Activated CD8-positive, alpha-beta T cell treated with anti-CD3 and anti-CD28 coated beads for 36 hours (primary cell): ENCODE results near the gene CTSD. TPM values are rescaled to one million over a fixed set of nuclear protein-coding genes. Genes with fewer than 3 reads are reported as not detected.
A peak's percentile ranks its signal among the peaks of the same experiment; 100 is the strongest.

ENCODE experiments used
- ATAC-seq: fragments of 200-7000 bp; cut with Tn5 transposase; one replicate; pipeline ENCODE4 v1.10.0; 2021; ENCODE audit warnings: mild to moderate bottlenecking, moderate library complexity
- CTCF ChIA-PET: fragments of 350-600 bp; sonication (Branson Sonifier 250); formaldehyde crosslinking; loops from one replicate; lab custom pipeline; 2021; ENCODE audit warnings: antibody characterized with exemption; lab: Charles Lee
- POLR2A ChIA-PET: fragments of 350-600 bp; sonication (Branson Sonifier 250); formaldehyde crosslinking; loops from one replicate; lab custom pipeline; 2021; ENCODE audit warnings: antibody characterized with exemption; lab: Charles Lee
- DNase-seq: peaks from one replicate; pipeline ENCODE4 v3.0.0-alpha.2; 2020
- H3K27ac Mint-ChIP-seq: one replicate; pipeline ENCODE4 v1.8.0; 2021; ENCODE audit warnings: mild to moderate bottlenecking, mixed read lengths
- H3K27me3 Mint-ChIP-seq: one replicate; pipeline ENCODE4 v1.8.0; 2021; ENCODE audit warnings: mixed read lengths
- H3K36me3 Mint-ChIP-seq: one replicate; pipeline ENCODE4 v1.8.0; 2021; ENCODE audit warnings: low read depth, mixed read lengths
- H3K4me1 Mint-ChIP-seq: one replicate; pipeline ENCODE4 v1.8.0; 2021; ENCODE audit warnings: low read depth, mixed read lengths
- H3K4me3 Mint-ChIP-seq: one replicate; pipeline ENCODE4 v1.8.0; 2021; ENCODE audit warnings: mild to moderate bottlenecking, moderate library complexity, mixed read lengths
- H3K9me3 Mint-ChIP-seq: one replicate; pipeline ENCODE4 v1.8.0; 2021; ENCODE audit warnings: mixed read lengths
- intact Hi-C: fragments of 100-400 bp; cut with micrococcal nuclease; formaldehyde crosslinking; loops from one replicate; pipeline ENCODE4 v1.10.0; 2022
- total RNA-seq, 2 experiments: library from RNA; stranded (reverse); gene quantifications; one replicate each; pipeline ENCODE4 v1.2.3, GENCODE V29; 2021
- TF ChIP-seq, protein P1 (sequence below): fragments of 200-600 bp; IDR thresholded peaks from one replicate; pipeline ENCODE4 v1.8.0; 2022; ENCODE audit warnings: antibody characterized with exemption, mild to moderate bottlenecking

The CTSD gene
- total RNA-seq, 2 experiments from 2014 or later, result 44.9 to 45.6 TPM

DNA sequence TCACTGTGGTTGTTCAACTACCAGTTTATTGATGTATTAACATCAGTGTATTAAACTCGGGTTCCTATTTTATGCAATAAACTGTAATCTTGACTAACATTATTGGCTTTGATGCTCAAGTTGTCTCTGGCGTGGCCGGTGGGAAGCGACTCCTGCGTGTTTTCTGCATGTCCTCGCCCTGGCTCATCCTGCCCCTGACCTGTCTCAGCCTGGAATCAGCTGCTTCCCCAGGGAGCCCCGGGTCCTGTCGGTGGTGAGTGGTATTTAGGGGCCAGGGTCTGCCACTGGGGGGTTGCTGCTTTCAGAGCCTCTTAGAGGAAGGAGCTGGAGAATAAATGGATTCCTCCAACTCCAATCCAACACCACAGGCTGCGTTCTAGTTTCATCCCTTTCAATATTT is 35.9 kb downstream of the CTSD start:
- Mint-ChIP-seq H3K27me3 (peaks cover 4% of the 10 kb centered on the region), H3K36me3 (no peaks in the 10 kb centered on the region), H3K4me3 (no peak overlapping the region), H3K4me1 (peaks cover 48% of the 10 kb centered on the region), H3K9me3 (peaks cover 5% of the 10 kb centered on the region), H3K27ac (peak overlapping the region; percentile 62)
- no peak for ATAC-seq
- ChIA-PET POLR2A (interaction anchor here (0.5 kb wide), 1 partner anchor 666 kb away, joined by 3 read pairs; no protein-coding TSS in a partner anchor), CTCF (interaction anchor here (2.1 kb wide), 1 partner anchor 75 kb away, joined by 4 read pairs; no protein-coding TSS in a partner anchor)
- intact Hi-C loops, result no loop called here
- TF ChIP-seq, protein P1, sequence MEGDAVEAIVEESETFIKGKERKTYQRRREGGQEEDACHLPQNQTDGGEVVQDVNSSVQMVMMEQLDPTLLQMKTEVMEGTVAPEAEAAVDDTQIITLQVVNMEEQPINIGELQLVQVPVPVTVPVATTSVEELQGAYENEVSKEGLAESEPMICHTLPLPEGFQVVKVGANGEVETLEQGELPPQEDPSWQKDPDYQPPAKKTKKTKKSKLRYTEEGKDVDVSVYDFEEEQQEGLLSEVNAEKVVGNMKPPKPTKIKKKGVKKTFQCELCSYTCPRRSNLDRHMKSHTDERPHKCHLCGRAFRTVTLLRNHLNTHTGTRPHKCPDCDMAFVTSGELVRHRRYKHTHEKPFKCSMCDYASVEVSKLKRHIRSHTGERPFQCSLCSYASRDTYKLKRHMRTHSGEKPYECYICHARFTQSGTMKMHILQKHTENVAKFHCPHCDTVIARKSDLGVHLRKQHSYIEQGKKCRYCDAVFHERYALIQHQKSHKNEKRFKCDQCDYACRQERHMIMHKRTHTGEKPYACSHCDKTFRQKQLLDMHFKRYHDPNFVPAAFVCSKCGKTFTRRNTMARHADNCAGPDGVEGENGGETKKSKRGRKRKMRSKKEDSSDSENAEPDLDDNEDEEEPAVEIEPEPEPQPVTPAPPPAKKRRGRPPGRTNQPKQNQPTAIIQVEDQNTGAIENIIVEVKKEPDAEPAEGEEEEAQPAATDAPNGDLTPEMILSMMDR, result no peak
- no peak for DNase-seq

DNA sequence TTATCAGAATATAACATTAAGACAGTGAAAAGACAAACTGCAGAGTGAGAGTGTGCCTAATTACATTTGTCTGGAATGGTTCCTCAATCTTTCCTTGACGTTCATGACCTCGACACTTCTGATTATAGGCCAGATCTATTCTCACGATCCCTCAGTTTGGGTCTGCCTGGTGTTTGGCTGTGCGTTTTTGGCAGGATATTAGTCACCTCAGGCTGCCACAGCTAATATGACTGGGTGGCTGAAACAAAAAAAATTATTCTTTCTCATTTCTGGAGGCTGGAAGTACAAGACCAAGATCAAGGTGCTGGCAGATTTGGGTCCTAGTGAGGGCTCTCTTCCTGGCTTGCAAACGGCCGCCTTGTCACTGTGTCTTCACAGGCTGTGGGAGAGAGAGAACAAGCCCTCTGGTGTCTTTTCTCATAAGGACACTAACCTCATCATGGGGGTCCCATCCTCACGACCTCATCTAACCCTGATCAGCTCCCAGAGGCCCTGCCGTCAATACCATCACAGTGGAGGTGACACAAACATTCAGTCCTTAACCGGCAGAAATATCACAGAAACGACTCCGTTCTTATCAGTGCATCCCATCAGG is 36.5 kb downstream of the CTSD start:
- Mint-ChIP-seq H3K4me1 (peaks cover 48% of the 10 kb centered on the region), H3K4me3 (no peak overlapping the region), H3K36me3 (no peaks in the 10 kb centered on the region), H3K27ac (peak overlapping the region; percentile 65), H3K27me3 (peaks cover 4% of the 10 kb centered on the region), H3K9me3 (peaks cover 5% of the 10 kb centered on the region)
- ATAC-seq, result peak; percentile 59
- POLR2A ChIA-PET, result interaction anchor here (0.5 to 0.8 kb wide), 2 partner anchors 83 to 666 kb away, joined by 3 read pairs; no protein-coding TSS in a partner anchor
- TF ChIP-seq, protein P1, result no peak
- CTCF ChIA-PET, result interaction anchor here (0.9 to 2.1 kb wide), 3 partner anchors 57 to 106 kb away, joined by 3 to 4 read pairs (median 3); no protein-coding TSS in a partner anchor
- intact Hi-C loops, result no loop called here
- peak; percentile 45 for DNase-seq

DNA sequence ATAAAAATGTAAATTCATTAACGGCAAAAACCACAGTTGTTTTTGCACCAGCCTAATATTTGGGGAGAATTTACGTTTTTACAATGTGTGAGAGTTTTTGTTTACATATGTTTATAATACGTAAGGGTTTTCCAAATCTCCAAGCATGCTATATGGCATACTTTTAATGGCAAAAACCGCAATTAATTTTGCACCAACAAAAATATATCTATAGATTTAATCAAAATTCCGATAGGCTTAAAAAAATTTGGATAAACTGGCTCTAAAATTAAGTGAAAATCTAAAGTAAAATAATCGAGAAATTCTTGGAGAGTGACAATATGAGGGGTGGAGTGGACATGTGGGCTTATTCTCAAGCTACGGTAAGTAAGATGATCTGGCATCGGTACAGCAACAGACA is 43.9 kb downstream of the CTSD start:
- ATAC-seq (no peak), DNase-seq (no peak)
- ChIA-PET CTCF (interaction anchor here (1.0 kb wide), 1 partner anchor 67 kb away, joined by 4 read pairs; no protein-coding TSS in a partner anchor), POLR2A (no interaction called here)
- TF ChIP-seq, protein P1, result no peak
- Mint-ChIP-seq H3K27ac (no peak overlapping the region), H3K27me3 (no peaks in the 10 kb centered on the region), H3K36me3 (no peaks in the 10 kb centered on the region), H3K9me3 (no peaks in the 10 kb centered on the region), H3K4me1 (peaks cover 5% of the 10 kb centered on the region), H3K4me3 (no peak overlapping the region)
- intact Hi-C loops, result no loop called here

DNA sequence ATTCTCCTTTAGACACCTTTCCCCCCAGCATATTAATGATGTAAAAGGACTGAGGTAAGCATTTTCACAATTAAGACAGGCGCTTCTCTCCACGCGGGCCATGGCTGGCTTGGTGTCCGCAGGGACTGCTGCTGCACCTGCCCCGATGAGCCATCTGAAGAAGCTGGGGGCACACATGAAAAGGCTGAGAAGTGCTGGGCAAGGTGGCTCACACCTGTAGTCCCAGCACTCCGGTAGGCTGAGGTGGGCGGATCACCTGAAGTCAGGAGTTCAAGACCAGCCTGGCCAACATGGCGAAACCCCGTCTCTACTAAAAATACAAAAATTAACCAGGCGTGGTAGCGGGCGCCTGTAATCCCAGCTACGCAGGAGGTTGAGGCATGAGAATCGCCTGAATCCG is 45.4 kb downstream of the CTSD start:
- Mint-ChIP-seq H3K27ac (no peak overlapping the region), H3K4me1 (peaks cover 5% of the 10 kb centered on the region), H3K36me3 (no peaks in the 10 kb centered on the region), H3K4me3 (no peak overlapping the region), H3K9me3 (no peaks in the 10 kb centered on the region), H3K27me3 (no peaks in the 10 kb centered on the region)
- CTCF ChIA-PET, result interaction anchor here (0.8 to 1.9 kb wide), 6 partner anchors 17 to 115 kb away, joined by 3 to 7 read pairs (median 3); no protein-coding TSS in a partner anchor
- no peak for DNase-seq
- ATAC-seq, result no peak
- TF ChIP-seq, protein P1, result no peak
- intact Hi-C loops, result no loop called here
- POLR2A ChIA-PET, result interaction anchor here (0.5 kb wide), 1 partner anchor 20 kb away, joined by 3 read pairs; no protein-coding TSS in a partner anchor

DNA sequence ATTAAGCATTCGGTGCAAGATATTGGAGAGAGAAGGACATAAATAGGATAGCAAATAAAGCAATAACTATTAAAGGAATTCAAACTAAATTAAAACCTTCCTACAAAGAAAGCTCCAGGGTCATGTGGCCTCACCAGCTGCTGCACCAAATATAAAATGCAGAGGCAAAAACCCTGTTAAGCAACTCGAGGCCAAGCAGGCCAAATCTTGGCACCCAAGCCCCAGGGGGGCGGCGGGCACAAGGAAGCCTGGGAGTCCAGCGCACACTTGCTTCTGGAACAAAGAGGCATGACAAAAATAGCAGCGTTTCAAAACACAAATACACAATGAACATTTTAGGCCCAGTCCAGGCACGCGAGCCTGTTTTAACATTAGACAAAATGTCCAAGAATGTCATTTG is 46.0 kb downstream of the CTSD start:
- no peaks in the 10 kb centered on the region for H3K27me3 Mint-ChIP-seq
- H3K4me3 Mint-ChIP-seq, result no peak overlapping the region
- intact Hi-C loops, result no loop called here
- no peak for ATAC-seq
- H3K36me3 Mint-ChIP-seq, result no peaks in the 10 kb centered on the region
- ChIA-PET POLR2A (interaction anchor here (0.5 to 0.6 kb wide), 2 partner anchors 19 to 188 kb away, joined by 3 to 4 read pairs; no protein-coding TSS in a partner anchor), CTCF (interaction anchor here (0.8 to 1.9 kb wide), 4 partner anchors 17 to 78 kb away, joined by 3 to 7 read pairs (median 3); no protein-coding TSS in a partner anchor)
- TF ChIP-seq, protein P1, result no peak
- H3K9me3 Mint-ChIP-seq, result no peaks in the 10 kb centered on the region
- peaks cover under 1% of the 10 kb centered on the region for H3K4me1 Mint-ChIP-seq
- no peak for DNase-seq
- H3K27ac Mint-ChIP-seq, result no peak overlapping the region
